ENCODE measurements around the gene CEP170B.
"Not testable (repeated sequence)": the region's sequence is repeated elsewhere in the genome, so short reads cannot be mapped to it uniquely, and the experiment has no call there.

The CEP170B gene

DNA sequence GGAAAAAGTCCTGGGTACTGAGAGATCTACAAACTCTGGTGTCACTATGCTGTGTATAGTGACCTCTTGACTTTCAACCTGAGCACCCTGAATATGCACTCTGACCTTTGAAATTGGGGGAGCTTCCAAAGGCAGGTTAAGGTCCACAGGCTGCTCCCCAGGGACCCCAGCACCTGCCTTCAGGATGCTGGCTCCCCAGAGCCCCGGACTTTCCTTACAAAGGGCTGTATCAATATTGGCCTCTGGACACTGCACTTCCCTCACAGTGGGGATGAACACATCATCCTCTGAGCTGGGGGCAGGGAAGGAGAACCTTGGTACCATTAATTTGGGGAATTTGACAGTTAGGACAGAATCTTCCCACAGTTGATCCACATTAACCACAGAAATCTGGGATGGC, 73.9 kb downstream of the CEP170B start:
- no peak overlapping the region for H3K4me3 ChIP-seq
- no peak overlapping the region for H3K27ac ChIP-seq
- DNase-seq (ENCODE audit: low spot score), result no peak
- TF ChIP-seq, protein P1, sequence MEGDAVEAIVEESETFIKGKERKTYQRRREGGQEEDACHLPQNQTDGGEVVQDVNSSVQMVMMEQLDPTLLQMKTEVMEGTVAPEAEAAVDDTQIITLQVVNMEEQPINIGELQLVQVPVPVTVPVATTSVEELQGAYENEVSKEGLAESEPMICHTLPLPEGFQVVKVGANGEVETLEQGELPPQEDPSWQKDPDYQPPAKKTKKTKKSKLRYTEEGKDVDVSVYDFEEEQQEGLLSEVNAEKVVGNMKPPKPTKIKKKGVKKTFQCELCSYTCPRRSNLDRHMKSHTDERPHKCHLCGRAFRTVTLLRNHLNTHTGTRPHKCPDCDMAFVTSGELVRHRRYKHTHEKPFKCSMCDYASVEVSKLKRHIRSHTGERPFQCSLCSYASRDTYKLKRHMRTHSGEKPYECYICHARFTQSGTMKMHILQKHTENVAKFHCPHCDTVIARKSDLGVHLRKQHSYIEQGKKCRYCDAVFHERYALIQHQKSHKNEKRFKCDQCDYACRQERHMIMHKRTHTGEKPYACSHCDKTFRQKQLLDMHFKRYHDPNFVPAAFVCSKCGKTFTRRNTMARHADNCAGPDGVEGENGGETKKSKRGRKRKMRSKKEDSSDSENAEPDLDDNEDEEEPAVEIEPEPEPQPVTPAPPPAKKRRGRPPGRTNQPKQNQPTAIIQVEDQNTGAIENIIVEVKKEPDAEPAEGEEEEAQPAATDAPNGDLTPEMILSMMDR (IDR thresholded peaks at IDR 0.05), result no peak

DNA sequence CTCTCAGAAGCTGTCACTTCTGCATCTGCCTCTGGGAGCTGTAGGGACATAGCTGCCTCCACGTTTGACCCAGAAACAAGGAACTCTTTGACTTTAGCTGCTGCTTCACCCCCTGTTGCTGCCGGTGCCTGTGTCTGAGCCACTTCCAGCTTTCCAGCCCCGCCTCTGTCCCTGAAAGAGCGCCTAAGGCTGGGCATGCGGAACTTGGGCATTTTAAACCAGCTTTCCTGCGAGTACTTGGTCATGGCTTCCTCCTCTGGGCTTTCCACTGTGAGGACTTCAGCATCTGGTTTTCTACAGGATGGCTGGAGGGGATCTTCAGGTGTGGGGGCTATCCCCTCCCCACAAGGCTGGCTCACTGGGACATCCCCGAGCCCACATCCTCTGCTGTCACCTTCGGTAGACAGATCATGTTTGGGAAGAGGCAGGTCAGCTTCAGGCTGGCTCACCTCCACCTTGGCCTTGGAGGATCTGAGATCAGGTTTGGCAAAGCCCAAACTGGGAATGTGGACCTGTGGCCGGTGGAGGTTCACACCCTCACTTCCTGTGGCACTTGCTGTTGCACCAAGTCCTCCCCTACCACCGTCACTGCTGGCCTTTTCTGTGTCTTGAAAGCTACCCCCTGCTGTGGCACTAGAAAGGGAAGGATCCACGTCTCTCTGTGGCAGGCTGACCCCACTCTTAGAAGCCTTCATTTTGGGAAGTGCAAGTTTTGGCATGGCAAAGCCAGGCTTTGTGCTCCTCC, 74.8 kb downstream of the CEP170B start:
- no peak for DNase-seq (ENCODE audit: low spot score)
- TF ChIP-seq, protein P1 (IDR thresholded peaks at IDR 0.05), result no peak
- H3K27ac ChIP-seq, result no peak overlapping the region
- no peak overlapping the region for H3K4me3 ChIP-seq

DNA sequence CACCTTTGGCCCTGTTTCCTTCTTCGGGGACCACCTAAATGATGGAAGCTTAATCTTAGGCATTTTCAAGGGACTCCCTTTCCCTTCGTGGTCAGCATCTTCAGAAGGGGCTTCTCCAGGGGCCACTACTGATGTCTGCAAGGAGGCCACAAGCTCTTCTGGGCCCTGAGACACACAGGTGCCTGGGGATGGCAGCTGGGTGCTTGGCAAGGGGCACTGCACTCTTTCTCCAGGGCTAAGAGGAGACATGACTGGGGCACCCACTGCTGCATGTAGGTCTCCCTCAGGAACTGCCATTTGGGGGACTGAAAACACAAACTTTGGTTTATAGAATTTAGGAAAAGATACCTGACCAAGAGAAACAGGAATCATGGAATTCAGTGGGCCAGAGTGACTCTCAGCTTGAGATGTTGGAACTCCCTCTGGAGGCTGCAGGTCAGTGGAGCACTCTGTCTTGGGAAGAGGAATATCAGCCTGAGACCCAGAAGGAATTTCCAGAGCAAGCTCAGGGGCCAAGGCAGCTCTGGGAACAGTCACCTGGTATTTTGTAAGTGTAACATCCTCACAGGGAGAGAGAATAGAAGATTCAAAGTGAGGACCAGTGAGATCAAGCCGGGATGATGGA, 75.6 kb downstream of the CEP170B start:
- TF ChIP-seq, protein P1 (IDR thresholded peaks at IDR 0.05), result no peak
- no peak for DNase-seq (ENCODE audit: low spot score)
- H3K27ac ChIP-seq, result no peak overlapping the region
- no peak overlapping the region for H3K4me3 ChIP-seq

DNA sequence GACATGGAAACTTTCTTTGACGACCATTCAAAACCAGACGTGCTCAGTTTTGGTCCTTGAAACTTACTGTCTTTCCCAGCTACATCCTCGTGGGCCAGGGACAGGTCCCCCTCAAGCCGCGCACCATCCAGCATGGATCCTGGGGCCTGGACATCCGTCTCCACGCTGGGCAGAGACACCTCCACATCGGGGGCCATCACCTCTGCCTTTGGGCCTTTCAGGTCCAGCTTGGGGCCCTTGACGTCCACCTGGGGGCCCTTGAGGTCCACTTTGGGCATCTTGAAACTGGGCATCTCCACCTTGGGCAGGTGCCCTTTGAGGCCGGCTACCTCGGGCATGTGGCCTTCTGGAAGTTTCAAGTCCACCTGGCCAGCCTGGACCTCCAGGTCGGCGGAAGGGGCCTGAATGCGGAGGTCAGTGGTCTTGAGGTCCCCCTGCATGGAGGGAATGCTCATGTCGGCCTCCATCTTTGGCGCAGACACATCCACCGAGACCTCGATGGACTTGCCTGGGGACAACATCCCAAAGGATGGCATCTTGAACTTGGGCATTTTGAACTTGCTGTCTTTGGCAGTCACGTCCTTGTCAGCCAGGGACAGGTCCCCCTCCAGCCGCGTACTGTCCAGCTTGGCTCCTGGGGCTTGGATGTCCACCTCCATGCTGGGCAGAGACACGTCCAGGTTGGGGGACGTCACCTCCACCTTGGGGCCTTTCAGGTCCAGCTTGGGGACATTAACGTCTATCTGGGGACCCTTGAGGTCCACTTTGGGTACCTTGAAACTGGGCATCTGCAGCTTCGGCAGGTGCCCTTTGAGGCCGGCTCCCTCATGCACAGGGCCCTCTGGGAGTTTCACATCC, 76.7 kb downstream of the CEP170B start:
- Histone ChIP-seq H3K4me3 (no peak overlapping the region), H3K27ac (no peak overlapping the region)
- TF ChIP-seq, protein P1 (IDR thresholded peaks at IDR 0.05), result no peak
- DNase-seq (ENCODE audit: low spot score), result no peak

DNA sequence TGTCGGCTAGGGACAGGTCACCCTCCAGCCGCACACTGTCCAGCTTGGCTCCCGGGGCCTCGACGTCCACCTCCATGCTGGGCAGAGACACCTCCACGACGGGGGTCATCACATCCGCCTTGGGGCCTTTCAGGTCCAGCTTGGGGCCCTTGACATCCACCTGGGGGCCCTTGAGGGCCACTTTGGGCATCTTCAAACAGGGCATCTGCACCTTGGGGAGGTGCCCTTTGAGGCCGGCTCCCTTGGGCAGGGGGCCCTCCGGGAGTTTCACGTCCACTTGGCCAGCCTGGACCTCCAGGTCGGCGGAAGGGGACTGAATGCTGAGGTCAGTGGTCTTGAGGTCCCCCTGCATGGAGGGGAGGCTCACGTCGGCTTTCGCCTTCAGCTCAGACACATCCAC, 77.5 kb downstream of the CEP170B start:
- no peak overlapping the region for H3K27ac ChIP-seq
- TF ChIP-seq, protein P1 (IDR thresholded peaks at IDR 0.05), result no peak
- H3K4me3 ChIP-seq, result no peak overlapping the region
- DNase-seq (ENCODE audit: low spot score), result no peak

DNA sequence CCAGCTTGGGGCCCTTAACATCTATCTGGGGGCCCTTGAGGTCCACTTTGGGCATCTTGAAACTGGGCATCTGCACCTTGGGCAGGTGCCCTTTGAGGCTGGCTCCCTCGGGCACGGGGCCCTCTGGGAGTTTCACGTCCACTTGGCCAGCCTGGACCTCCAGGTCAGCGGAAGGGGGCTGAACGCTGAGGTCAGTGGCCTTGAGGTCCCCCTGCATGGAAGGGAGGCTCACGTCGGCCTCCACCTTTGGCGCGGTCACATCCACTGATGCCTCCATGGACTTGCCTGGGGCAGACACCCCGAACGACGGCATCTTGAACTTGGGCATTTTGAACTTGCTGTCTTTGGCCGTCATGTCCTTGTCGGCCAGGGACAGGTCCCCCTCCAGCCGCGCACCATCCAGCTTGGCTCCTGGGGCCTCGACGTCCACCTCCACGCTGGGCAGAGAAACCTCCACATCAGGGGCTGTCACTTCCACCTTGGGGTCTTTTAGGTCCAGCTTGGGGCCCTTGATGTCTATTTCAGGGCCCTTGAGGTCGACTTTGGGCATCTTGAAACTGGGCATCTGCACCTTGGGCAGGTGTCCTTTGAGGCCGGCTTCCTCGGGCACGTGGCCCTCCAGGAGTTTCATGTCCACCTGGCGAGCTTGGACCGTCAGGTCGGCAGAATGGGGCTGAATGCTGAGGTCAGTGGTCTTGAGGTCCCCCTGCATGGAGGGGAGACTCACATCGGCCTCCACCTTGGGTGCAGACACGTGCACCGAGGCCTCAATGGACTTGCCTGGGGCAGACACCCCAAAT, 78.3 kb downstream of the CEP170B start:
- not testable (repeated sequence) for H3K4me3 ChIP-seq; H3K27ac ChIP-seq; DNase-seq (ENCODE audit: low spot score)

DNA sequence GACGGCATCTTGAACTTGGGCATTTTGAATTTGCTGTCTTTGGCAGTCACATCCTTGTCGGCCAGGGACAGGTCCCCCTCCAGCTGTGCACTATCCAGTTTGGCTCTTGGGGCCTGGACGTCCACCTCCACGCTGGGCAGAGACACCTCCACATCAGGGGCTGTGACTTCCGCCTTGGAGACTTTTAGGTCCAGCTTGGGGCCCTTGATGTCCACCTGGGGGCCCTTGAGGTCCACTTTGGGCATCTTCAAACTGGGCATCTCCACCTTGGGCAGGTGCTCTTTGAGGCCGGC, 78.9 kb downstream of the CEP170B start:
- DNase-seq (ENCODE audit: low spot score); H3K4me3 ChIP-seq: not testable (repeated sequence)

DNA sequence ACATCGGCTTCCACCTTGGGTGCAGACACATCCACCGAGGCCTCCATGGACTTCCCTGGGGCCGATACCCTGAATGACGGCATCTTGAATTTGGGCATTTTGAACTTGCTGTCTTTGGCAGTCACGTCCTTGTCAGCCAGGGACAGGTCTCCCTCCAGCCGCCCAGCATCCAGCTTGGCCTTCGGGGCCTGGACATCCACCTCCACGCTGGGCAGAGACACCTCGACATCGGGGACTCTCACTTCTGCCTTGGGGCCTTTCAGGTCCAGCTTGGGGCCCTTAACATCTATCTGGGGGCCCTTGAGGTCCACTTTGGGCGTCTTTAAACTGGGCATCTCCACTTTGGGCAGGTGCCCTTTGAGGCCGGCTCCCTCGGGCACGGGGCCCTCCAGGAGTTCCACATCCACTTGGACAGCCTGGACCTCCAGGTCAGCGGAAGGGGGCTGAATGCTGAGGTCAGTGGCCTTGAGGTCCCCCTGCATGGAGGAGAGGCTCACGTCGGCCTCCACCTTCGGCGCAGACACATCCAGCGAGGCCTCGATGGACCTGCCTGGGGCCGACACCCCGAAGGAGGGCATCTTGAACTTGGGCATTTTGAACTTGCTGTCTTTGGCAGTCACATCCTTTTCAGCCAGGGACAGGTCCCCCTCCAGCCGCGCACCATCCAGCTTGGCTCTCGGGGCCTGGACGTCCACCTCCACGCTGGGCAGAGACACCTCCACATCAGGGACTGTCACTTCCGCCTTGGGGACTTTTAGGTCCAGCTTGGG, 79.6 kb downstream of the CEP170B start:
- not testable (repeated sequence) for DNase-seq (ENCODE audit: low spot score); H3K4me3 ChIP-seq; H3K27ac ChIP-seq

More for the DNA sequence above, 78.9 kb downstream of the CEP170B start:
- not testable (repeated sequence) for H3K27ac ChIP-seq

DNA sequence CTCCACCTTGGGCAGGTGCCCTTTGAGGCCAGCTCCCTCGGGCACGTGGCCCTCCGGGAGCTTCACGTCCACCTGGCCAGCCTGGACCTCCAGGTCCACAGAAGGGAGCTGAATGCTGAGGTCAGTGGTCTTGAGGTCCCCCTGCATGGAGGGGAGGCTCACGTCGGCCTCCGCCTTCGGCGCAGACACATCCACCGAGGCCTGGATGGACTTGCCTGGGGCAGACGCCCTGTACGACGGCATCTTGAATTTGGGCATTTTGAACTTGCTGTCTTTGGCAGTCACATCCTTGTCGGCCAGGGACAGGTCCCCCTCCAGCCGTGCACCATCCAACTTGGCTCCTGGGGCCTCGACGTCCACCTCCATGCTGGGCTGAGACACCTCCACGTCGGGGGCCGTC, 80.2 kb downstream of the CEP170B start:
- not testable (repeated sequence) for H3K27ac ChIP-seq; H3K4me3 ChIP-seq; DNase-seq (ENCODE audit: low spot score)

Measured in coronary artery (tissue), 2 donors.